Activated B cell treated with CpG ODN at 0.5 μM for 24 hours (primary cell): ENCODE results near the gene NKRF. TPM values are rescaled to one million over a fixed set of nuclear protein-coding genes. Genes with fewer than 3 reads are reported as not detected.

ENCODE experiments used
- ATAC-seq: fragments of 200-7000 bp; cut with Tn5 transposase; one replicate; pipeline ENCODE4 v1.10.0; 2021; ENCODE audit warnings: low read depth, mild to moderate bottlenecking, moderate library complexity
- CTCF ChIA-PET: fragments of 350-600 bp; sonication (Branson Sonifier 250); formaldehyde crosslinking; loops from one replicate; lab custom pipeline; 2021; ENCODE audit warnings: antibody characterized with exemption; lab: Charles Lee
- POLR2A ChIA-PET: fragments of 350-600 bp; sonication (Branson Sonifier 250); formaldehyde crosslinking; loops from one replicate; lab custom pipeline; 2021; ENCODE audit warnings: antibody characterized with exemption; lab: Charles Lee
- DNase-seq: peaks from one replicate; pipeline ENCODE4 v3.0.0; 2022
- H3K27ac Mint-ChIP-seq: one replicate; pipeline ENCODE4 v1.8.0; 2020; ENCODE audit warnings: mixed read lengths
- H3K27me3 Mint-ChIP-seq: one replicate; pipeline ENCODE4 v1.8.0; 2021; ENCODE audit warnings: mixed read lengths
- H3K36me3 Mint-ChIP-seq: one replicate; pipeline ENCODE4 v1.8.0; 2021; ENCODE audit warnings: low read depth, mixed read lengths
- H3K4me1 Mint-ChIP-seq: one replicate; pipeline ENCODE4 v1.8.0; 2021; ENCODE audit warnings: mixed read lengths
- H3K4me3 Mint-ChIP-seq: one replicate; pipeline ENCODE4 v1.8.0; 2020; ENCODE audit warnings: mild to moderate bottlenecking, mixed read lengths
- H3K9me3 Mint-ChIP-seq: one replicate; pipeline ENCODE4 v1.8.0; 2020; ENCODE audit warnings: mixed read lengths
- intact Hi-C: fragments of 100-400 bp; cut with micrococcal nuclease; formaldehyde crosslinking; loops from one replicate; pipeline ENCODE4 v1.15.1; 2024
- total RNA-seq: library from RNA; stranded (reverse); gene quantifications from 2 replicates; pipeline ENCODE4 v1.2.3, GENCODE V29; 2022
- TF ChIP-seq, protein P1 (sequence below): fragments of 200-600 bp; IDR thresholded peaks from one replicate; pipeline ENCODE4 v1.8.0; 2022; ENCODE audit warnings: antibody characterized with exemption, mild to moderate bottlenecking

Gene NKRF
- total RNA-seq, 1 donor from 2014 or later, result 22.6 TPM

DNA sequence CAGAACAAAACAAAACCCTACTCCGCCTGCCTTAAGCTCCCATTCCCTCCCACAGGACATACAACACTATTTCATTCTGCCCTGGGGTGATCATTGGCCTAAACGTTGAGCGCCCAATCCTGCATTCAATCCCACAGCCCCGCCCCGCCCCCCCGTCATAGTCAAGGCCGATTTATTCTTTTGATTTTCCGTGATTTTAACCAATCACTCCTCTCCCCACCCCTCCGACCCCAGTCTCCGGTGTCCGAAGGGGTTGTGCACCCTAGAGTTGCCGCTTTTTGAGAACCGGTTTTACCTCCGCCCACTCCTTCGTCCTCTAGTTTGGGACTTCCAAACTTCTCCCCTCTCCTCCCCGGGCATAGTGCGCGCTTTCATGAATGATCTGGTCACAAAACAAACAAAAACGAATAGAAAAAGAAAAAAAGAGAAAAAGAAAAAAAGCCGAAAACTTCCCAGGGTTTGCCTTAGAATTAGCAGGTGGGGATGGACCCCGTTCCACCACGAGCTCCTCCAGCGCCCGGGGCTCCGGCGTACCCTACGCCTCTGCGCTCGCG is 32.3 kb downstream of the NKRF start:
- ChIA-PET CTCF (interaction anchor here (0.6 to 1.3 kb wide), 3 partner anchors 9 to 57 kb away, joined by 3 to 6 read pairs (median 3); no protein-coding TSS in a partner anchor), POLR2A (interaction anchor here (0.5 to 2.9 kb wide), 27 partner anchors 9 to 279 kb away, joined by 3 to 48 read pairs (median 7); partner anchors contain the start of genes NKRF, RPL39, SEPTIN6 and SOWAHD)
- Mint-ChIP-seq H3K27ac (peak overlapping the region; percentile 91), H3K9me3 (no peaks in the 10 kb centered on the region), H3K4me3 (peak overlapping the region; percentile 93), H3K4me1 (peaks cover 32% of the 10 kb centered on the region), H3K36me3 (peaks cover 11% of the 10 kb centered on the region), H3K27me3 (no peaks in the 10 kb centered on the region)
- TF ChIP-seq, protein P1, sequence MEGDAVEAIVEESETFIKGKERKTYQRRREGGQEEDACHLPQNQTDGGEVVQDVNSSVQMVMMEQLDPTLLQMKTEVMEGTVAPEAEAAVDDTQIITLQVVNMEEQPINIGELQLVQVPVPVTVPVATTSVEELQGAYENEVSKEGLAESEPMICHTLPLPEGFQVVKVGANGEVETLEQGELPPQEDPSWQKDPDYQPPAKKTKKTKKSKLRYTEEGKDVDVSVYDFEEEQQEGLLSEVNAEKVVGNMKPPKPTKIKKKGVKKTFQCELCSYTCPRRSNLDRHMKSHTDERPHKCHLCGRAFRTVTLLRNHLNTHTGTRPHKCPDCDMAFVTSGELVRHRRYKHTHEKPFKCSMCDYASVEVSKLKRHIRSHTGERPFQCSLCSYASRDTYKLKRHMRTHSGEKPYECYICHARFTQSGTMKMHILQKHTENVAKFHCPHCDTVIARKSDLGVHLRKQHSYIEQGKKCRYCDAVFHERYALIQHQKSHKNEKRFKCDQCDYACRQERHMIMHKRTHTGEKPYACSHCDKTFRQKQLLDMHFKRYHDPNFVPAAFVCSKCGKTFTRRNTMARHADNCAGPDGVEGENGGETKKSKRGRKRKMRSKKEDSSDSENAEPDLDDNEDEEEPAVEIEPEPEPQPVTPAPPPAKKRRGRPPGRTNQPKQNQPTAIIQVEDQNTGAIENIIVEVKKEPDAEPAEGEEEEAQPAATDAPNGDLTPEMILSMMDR, result no peak
- no peak for DNase-seq
- intact Hi-C loops, result loop anchor here (1.0 to 2.0 kb wide), 6 partner anchors 9 to 297 kb away; partner anchors contain the start of genes NDUFA1, NKRF, RNF113A and SEPTIN6
- peak; percentile 7 for ATAC-seq

DNA sequence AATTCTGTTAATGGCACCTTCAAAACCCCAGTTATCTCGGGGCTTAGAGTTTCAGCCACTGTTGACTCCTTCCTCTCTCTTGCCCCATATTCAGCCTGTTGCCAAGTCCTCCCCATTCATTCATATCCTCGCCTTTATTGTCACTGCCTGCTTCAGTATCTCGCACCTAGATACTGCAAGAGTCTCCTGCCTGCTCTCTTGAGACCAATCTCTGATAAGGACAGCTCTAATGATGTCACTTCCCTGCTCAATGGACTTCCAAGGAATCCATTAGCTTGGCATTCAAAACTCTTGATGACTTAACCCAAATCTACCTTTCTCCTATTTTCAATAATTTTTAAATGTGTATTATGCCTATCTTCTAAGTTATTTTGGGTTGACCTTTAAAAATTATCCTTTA is 33.0 kb downstream of the NKRF start:
- Mint-ChIP-seq H3K4me3 (peak overlapping the region; percentile 93), H3K27me3 (no peaks in the 10 kb centered on the region), H3K9me3 (no peaks in the 10 kb centered on the region), H3K27ac (no peak overlapping the region), H3K4me1 (peaks cover 27% of the 10 kb centered on the region), H3K36me3 (peaks cover 11% of the 10 kb centered on the region)
- DNase-seq (no peak), ATAC-seq (no peak)
- TF ChIP-seq, protein P1, result no peak
- ChIA-PET CTCF (interaction anchor here (1.1 kb wide), 1 partner anchor 57 kb away, joined by 6 read pairs; no protein-coding TSS in a partner anchor), POLR2A (interaction anchor here (1.5 to 2.9 kb wide), 8 partner anchors 8 to 218 kb away, joined by 3 to 48 read pairs (median 18); partner anchors contain the start of genes NKRF, RPL39, SOWAHD and STEEP1)
- intact Hi-C loops, result no loop called here

DNA sequence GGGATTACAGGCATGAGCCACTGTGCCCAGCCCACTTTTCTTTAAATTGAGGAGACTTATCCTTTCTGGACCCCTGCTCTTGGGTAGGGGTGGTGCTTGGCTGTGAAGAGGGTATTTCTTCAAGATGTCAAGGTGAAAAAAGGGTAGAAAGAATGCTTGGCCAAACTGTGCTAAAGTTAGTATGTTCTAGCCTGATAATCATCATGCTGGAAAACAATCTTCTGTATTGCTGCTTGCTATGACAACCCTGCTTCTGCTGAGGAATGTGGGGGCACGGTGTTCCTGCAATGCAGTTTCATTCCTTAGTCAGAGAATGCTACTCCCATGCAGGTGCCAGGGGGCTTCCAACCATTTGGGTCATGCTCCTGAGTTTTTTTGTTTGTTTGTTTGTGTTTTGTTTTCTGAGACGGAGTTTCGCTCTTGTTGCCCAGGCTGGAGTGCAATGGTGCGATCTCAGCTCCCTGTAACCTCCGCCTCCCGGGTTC is 35.8 kb downstream of the NKRF start:
- Mint-ChIP-seq H3K4me3 (no peak overlapping the region), H3K36me3 (peaks cover 3% of the 10 kb centered on the region), H3K27me3 (no peaks in the 10 kb centered on the region), H3K9me3 (no peaks in the 10 kb centered on the region), H3K27ac (no peak overlapping the region), H3K4me1 (peaks cover 10% of the 10 kb centered on the region)
- intact Hi-C loops, result no loop called here
- ChIA-PET CTCF (no interaction called here), POLR2A (no interaction called here)
- DNase-seq (no peak), ATAC-seq (no peak)
- TF ChIP-seq, protein P1, result no peak

DNA sequence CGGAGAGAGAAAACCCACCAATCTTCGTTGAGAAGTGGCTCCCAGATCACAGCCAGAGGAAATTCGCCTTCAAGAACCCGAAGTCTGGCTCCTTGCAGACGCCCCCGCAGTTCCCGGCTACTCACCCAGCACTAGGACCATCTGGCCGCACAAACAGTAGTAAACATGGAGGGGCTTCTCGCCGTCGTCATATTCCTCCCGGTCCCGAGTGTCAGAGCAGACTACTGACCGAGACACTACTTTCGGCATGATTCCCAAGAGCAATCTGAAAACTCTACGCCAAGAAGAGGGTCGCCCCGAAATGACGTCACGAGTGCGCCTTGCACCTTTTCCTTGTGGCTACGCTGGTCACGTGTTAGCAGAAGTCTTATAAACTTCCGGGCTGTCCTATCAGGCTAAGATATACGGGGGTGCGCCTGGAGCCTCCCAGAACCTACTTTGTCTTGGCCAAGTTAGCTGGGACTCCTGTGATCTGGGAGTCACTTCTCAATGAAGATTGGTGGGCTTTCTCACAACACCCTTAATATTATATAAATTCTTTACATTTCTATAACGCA is 41.0 kb downstream of the NKRF start, which contains the start of gene STEEP1:
Gene STEEP1, minus strand, starts transcription at position 303 of the 557 bp plus-strand sequence. Its CDS starts 54 bp downstream, at position 249.
- TF ChIP-seq, protein P1, result no peak
- peak within 1 kb of the TSS; percentile 90 for H3K27ac Mint-ChIP-seq
- H3K9me3 Mint-ChIP-seq, result no peaks in the 10 kb centered on the region
- peaks cover 19% of the 10 kb centered on the region for H3K4me1 Mint-ChIP-seq
- ATAC-seq (peak; percentile 91), DNase-seq (peak; percentile 66)
- peaks cover 13% of the 10 kb centered on the region for H3K36me3 Mint-ChIP-seq
- CTCF ChIA-PET, result no interaction called here
- H3K4me3 Mint-ChIP-seq, result peak within 1 kb of the TSS; percentile 96
- POLR2A ChIA-PET, result interaction anchor here (0.6 to 1.5 kb wide), 6 partner anchors 9 to 226 kb away, joined by 3 to 16 read pairs (median 3); partner anchors contain the start of genes RPL39 and UBE2A
- no peaks in the 10 kb centered on the region for H3K27me3 Mint-ChIP-seq
- intact Hi-C loops, result loop anchor here (1.0 to 2.0 kb wide), 3 partner anchors 9 to 16 kb away; partner anchors contain the start of gene UBE2A

DNA sequence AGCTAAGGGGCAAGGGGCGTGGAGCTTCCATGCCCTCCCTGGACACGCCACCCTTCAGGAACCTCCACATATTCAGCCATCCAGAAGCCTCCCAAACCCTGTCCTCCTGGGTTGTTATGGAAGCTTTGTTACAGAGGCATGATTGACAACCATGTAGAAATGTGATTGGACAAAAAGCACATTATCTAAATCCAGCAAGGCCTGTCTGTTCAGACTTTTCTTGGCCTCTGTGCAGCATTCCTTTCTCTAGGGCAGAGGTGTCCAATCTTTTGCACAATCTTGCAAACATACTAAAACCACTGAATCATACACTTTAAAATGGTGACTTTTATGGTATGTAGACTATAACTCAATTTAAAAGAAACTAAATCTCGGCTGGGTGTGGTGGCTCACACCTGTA is 53.7 kb downstream of the NKRF start:
- DNase-seq, result no peak
- no peak for ATAC-seq
- Mint-ChIP-seq H3K4me3 (no peak overlapping the region), H3K4me1 (peaks cover 33% of the 10 kb centered on the region), H3K27me3 (no peaks in the 10 kb centered on the region), H3K36me3 (peaks cover 20% of the 10 kb centered on the region), H3K9me3 (no peaks in the 10 kb centered on the region), H3K27ac (no peak overlapping the region)
- ChIA-PET CTCF (no interaction called here), POLR2A (no interaction called here)
- TF ChIP-seq, protein P1, result no peak
- intact Hi-C loops, result no loop called here
